ENCODE results near the gene YIF1B. TPM values are rescaled to one million over a fixed set of nuclear protein-coding genes. Genes with fewer than 3 reads are reported as not detected.

The YIF1B gene
- total RNA-seq, 2 donors from 2014 or later = 28.8 to 58.3 TPM

DNA sequence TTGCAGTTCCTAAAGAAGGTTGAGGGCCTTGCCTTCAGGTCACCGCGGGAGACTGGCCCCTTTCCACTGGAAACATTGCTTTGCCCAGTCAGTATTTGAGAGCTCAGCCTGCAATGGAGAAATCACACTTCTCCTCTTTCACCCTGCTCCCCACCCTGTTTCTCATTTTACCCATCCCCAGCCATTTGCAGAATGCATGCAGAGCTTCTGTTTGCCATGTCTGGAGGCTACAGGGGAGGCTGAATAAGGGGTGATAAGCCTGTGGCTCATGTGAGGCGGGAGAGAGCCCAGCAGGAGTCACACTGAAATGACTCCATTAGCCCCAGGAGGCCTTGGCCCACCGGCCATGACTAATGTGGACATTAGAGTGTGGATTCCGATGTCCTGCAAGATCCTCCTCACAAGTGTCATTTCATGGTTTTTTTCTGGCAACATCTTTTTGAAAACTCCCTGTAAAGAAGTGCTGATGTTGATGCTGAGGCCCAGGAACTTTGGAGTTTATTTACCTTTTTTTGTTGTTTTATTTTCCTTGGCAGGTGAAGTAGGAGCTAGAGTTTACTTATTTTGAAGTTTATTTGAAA, 45.1 kb downstream of the YIF1B start:
- DNase-seq = no peak
- Histone ChIP-seq H3K9ac (ENCODE audit: low read depth in 2 of 2, low read length in 2 of 2) (no peak overlapping the region), H3K36me3 (no peaks in the 10 kb centered on the region), H3K9me3 (no peaks in the 10 kb centered on the region), H3K27me3 (no peaks in the 10 kb centered on the region), H3K27ac (no peak overlapping the region), H3K4me3 (no peak overlapping the region), H3K4me1 (peaks cover 23% of the 10 kb centered on the region)
- intact Hi-C loops (cut with DNase I) = no loop called here
- TF ChIP-seq, protein P1, sequence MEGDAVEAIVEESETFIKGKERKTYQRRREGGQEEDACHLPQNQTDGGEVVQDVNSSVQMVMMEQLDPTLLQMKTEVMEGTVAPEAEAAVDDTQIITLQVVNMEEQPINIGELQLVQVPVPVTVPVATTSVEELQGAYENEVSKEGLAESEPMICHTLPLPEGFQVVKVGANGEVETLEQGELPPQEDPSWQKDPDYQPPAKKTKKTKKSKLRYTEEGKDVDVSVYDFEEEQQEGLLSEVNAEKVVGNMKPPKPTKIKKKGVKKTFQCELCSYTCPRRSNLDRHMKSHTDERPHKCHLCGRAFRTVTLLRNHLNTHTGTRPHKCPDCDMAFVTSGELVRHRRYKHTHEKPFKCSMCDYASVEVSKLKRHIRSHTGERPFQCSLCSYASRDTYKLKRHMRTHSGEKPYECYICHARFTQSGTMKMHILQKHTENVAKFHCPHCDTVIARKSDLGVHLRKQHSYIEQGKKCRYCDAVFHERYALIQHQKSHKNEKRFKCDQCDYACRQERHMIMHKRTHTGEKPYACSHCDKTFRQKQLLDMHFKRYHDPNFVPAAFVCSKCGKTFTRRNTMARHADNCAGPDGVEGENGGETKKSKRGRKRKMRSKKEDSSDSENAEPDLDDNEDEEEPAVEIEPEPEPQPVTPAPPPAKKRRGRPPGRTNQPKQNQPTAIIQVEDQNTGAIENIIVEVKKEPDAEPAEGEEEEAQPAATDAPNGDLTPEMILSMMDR (IDR thresholded peaks at IDR 0.05) = no peak

DNA sequence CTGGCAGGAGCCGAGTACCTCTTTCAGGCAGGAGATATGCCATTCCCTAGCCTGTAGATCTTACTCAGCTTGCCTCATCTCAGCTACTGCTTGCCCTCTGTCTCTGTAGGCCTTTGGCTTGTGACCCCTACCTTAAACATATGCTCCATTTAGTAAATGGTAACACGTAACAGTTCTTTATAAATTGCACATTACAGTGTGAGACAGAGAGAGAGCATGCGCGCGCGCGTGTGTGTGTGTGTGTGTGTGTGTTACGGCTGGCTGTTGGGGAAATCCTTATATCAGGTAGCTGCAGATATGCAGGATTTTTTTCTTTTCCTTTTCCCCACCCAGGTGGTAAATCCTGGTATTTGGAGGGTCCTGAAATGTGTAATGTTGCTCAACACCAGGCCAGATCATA, 47.2 kb downstream of the YIF1B start:
- Histone ChIP-seq H3K9me3 (no peaks in the 10 kb centered on the region), H3K4me1 (peaks cover 23% of the 10 kb centered on the region), H3K36me3 (no peaks in the 10 kb centered on the region), H3K9ac (ENCODE audit: low read depth in 2 of 2, low read length in 2 of 2) (peak overlapping the region in 1 of 2 donors; percentile 98), H3K27me3 (no peaks in the 10 kb centered on the region), H3K4me3 (peak overlapping the region; percentile 12), H3K27ac (peak overlapping the region; percentile 93)
- DNase-seq = no peak
- intact Hi-C loops (cut with DNase I) = no loop called here
- TF ChIP-seq, protein P1 (IDR thresholded peaks at IDR 0.05) = no peak

DNA sequence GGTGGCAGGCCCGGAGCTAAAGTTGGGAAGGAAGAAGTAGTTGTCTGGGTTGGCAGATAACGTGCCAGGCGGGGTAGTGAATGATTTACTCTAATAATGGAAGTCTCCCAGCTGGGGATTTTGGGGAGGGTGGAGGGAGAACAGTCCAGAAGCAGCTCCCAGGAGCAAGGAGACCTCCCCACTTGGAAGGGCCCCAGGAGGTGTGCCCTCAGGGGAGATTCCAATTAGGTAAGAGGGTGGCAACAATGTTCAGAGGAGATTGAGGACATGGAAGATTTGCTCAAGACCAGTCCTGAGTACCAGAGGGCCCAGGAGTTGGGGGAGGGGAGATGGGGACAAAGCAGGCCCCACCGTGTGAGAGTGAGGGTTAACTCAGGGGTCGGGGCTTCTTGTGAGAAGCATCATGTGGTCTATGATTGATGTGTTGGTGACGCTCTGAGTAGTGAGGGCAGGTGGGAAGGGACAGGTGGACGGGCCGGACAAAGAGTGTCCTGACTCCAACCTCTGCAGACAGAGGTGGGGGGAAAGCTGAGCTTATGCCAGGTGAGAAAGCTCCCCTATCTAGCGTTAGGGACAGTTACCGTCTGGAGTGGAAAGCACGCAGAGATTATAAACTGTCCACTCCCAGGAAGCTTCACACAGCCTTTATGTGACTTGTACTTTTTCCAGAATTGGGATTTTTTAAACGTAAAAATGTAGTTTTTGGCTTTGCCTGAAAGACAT, 47.8 kb downstream of the YIF1B start:
- H3K9ac ChIP-seq (ENCODE audit: low read depth in 2 of 2, low read length in 2 of 2) = peak overlapping the region; percentile 17 to 98
- peaks cover 23% of the 10 kb centered on the region for H3K4me1 ChIP-seq
- TF ChIP-seq, protein P1 (IDR thresholded peaks at IDR 0.05) = no peak
- H3K27ac ChIP-seq = peak overlapping the region; percentile 93
- H3K9me3 ChIP-seq = no peaks in the 10 kb centered on the region
- peak; percentile 72 for DNase-seq
- no peaks in the 10 kb centered on the region for H3K27me3 ChIP-seq
- intact Hi-C loops (cut with DNase I) = no loop called here
- no peaks in the 10 kb centered on the region for H3K36me3 ChIP-seq
- H3K4me3 ChIP-seq = peak overlapping the region; percentile 12

DNA sequence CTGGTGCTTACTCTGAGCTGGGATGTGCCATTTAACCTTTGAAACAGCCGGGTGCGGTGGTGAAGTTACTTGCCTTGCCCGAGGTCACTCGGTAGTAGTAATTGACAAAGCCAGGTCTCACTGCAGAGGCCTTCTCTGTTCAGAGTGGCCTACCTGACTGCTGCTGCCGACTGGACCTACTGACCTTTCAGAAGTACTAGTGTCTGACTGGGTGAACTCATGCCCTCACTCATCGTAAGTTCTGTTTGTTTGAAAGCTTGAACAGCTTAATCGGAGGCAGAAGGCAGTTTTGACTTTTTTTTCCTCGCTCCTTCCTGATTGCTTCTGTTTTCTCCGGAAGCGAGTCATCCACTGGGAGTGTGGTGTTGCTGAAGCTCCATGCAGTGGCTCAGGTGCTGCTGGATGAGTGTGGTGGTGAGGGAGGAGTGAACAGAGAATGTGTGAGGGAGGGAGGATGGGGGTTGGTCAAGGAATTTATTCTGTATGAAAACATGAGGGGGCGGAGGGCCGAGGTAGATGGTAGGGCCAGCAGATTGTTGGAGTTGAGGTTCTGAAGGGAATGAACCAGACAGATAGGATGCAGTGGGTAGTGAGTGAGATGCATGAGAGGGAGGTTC, 48.7 kb downstream of the YIF1B start:
- Histone ChIP-seq H3K36me3 (no peaks in the 10 kb centered on the region), H3K27ac (peak overlapping the region; percentile 93), H3K27me3 (no peaks in the 10 kb centered on the region), H3K4me3 (peak overlapping the region; percentile 74), H3K9ac (ENCODE audit: low read depth in 2 of 2, low read length in 2 of 2) (peak overlapping the region; percentile 98), H3K4me1 (peaks cover 17% of the 10 kb centered on the region), H3K9me3 (no peaks in the 10 kb centered on the region)
- peak; percentile 70 for DNase-seq
- TF ChIP-seq, protein P1 (IDR thresholded peaks at IDR 0.05) = no peak
- intact Hi-C loops (cut with DNase I) = no loop called here

DNA sequence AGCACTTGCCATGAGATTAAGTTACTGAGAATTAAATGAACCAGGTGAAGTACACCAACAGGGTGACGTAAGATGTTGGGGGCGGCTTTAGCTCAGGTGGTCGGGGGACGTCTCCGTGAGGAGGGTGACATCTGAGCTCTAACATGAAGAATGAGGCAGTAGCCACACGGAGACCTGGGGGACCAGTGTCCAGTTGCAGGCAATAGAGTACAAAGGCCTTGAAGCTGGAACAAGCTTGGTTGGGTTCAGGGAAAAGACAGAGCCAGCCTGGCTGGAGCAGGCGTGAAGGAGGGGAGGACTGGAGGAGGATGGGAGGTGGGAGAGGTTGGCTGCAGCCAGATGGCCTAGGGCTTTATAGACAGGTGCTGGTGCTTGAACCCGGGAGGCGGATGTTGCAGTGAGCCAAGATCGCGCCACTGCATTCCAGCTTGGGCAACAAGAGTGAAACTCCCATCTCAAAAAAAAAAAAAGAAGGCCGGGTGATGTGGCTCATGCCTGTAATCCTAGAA, 49.8 kb downstream of the YIF1B start:
- H3K27me3 ChIP-seq = no peaks in the 10 kb centered on the region
- TF ChIP-seq, protein P1 (IDR thresholded peaks at IDR 0.05) = no peak
- peak overlapping the region; percentile 98 for H3K9ac ChIP-seq (ENCODE audit: low read depth in 2 of 2, low read length in 2 of 2)
- H3K4me3 ChIP-seq = peak overlapping the region; percentile 74
- H3K27ac ChIP-seq = peak overlapping the region; percentile 93
- no peaks in the 10 kb centered on the region for H3K9me3 ChIP-seq
- no peaks in the 10 kb centered on the region for H3K36me3 ChIP-seq
- intact Hi-C loops (cut with DNase I) = no loop called here
- H3K4me1 ChIP-seq = peaks cover 7% of the 10 kb centered on the region
- DNase-seq = peak; percentile 39

Measured in colonic mucosa (tissue), 4 donors.